HG03558 (cell line): Measurements from ENCODE around the gene PRDM5.

Source experiments
- ATAC-seq: cut with Tn5 transposase; IDR thresholded peaks from one replicate; pipeline ENCODE4 v1.9.1; 2021; ENCODE audit warnings: moderate number of reproducible peaks; ENCODE audit not compliant: unreplicated experiment; ENCODE audit errors: extremely low read depth

The PRDM5 gene

GRCh38 chr4:120861852-120862251 is 60.7 kb downstream of the PRDM5 start:
- ATAC-seq, result no peak

- no peak for ATAC-seq
Observed at GRCh38 chr4:120858776-120859175, 63.8 kb downstream of the PRDM5 start.

- ATAC-seq, result no peak
Observed at GRCh38 chr4:120857312-120857711, 65.2 kb downstream of the PRDM5 start.

- ATAC-seq, result no peak
Observed at GRCh38 chr4:120856294-120856693, 66.2 kb downstream of the PRDM5 start.

GRCh38 chr4:120855307-120856001 is 67.1 kb downstream of the PRDM5 start:
- peak; percentile 98 for ATAC-seq

- ATAC-seq, result no peak
Observed at GRCh38 chr4:120853161-120853935, 69.2 kb downstream of the PRDM5 start.

GRCh38 chr4:120850018-120850599 is 72.4 kb downstream of the PRDM5 start:
- no peak for ATAC-seq

- ATAC-seq, result no peak
Observed at GRCh38 chr4:120847019-120847582, 75.4 kb downstream of the PRDM5 start.

GRCh38 chr4:120844528-120844921 is 78.0 kb downstream of the PRDM5 start:
- peak; percentile 92 for ATAC-seq

GRCh38 chr4:120843849-120844527 is 78.5 kb downstream of the PRDM5 start:
- ATAC-seq, result no peak

- ATAC-seq, result no peak
Observed at GRCh38 chr4:120842031-120842430, 80.5 kb downstream of the PRDM5 start.

- ATAC-seq, result no peak
Observed at GRCh38 chr4:120841580-120841979, 80.9 kb downstream of the PRDM5 start.

- no peak for ATAC-seq
Observed at GRCh38 chr4:120839974-120840751, 82.4 kb downstream of the PRDM5 start.

GRCh38 chr4:120839334-120839973 is 83.1 kb downstream of the PRDM5 start:
- ATAC-seq, result no peak

GRCh38 chr4:120838784-120839183 is 83.7 kb downstream of the PRDM5 start:
- ATAC-seq, result no peak

GRCh38 chr4:120837656-120838055 is 84.9 kb downstream of the PRDM5 start:
- ATAC-seq, result no peak

GRCh38 chr4:120835342-120835741 is 87.2 kb downstream of the PRDM5 start:
- ATAC-seq, result no peak

- no peak for ATAC-seq
Observed at GRCh38 chr4:120830204-120830603, 92.3 kb downstream of the PRDM5 start.

- no peak for ATAC-seq
Observed at GRCh38 chr4:120829113-120829831, 93.3 kb downstream of the PRDM5 start.
